GM12872 (cell line): Measurements from ENCODE around the gene PDK3.

Experiments
- CTCF ChIP-seq: IDR thresholded peaks from 3 replicates; pipeline ENCODE4 v1.5.1; 2011; ENCODE audit warnings: low read depth, mild to moderate bottlenecking, low read length, moderate library complexity; ENCODE audit not compliant: insufficient read depth

PDK3 gene

GRCh38 chrX:24427747-24428019 lies 37.4 kb upstream of the PDK3 start:
- no peak for TF ChIP-seq CTCF

- TF ChIP-seq CTCF = no peak
Measured at GRCh38 chrX:24428516-24428915, 36.6 kb upstream of the PDK3 start.

GRCh38 chrX:24435060-24435459 lies 30.0 kb upstream of the PDK3 start:
- no peak for TF ChIP-seq CTCF

- no peak for TF ChIP-seq CTCF
Measured at GRCh38 chrX:24443918-24444317, 21.2 kb upstream of the PDK3 start.

- no peak for TF ChIP-seq CTCF
Measured at GRCh38 chrX:24444645-24445044, 20.4 kb upstream of the PDK3 start.

GRCh38 chrX:24448762-24449250 lies 16.3 kb upstream of the PDK3 start:
- no peak for TF ChIP-seq CTCF

- no peak for TF ChIP-seq CTCF
Measured at GRCh38 chrX:24463077-24463476, 2.0 kb upstream of the PDK3 start.

GRCh38 chrX:24464498-24464835 lies 619 bp upstream of the PDK3 start:
- TF ChIP-seq CTCF = no peak
